ENCODE measurements around the gene FAM177A1. TPM values are rescaled to one million over a fixed set of nuclear protein-coding genes. Genes with fewer than 3 reads are reported as not detected.

The FAM177A1 gene
- total RNA-seq, 1 donor from 2014 or later: 37.9 TPM

DNA sequence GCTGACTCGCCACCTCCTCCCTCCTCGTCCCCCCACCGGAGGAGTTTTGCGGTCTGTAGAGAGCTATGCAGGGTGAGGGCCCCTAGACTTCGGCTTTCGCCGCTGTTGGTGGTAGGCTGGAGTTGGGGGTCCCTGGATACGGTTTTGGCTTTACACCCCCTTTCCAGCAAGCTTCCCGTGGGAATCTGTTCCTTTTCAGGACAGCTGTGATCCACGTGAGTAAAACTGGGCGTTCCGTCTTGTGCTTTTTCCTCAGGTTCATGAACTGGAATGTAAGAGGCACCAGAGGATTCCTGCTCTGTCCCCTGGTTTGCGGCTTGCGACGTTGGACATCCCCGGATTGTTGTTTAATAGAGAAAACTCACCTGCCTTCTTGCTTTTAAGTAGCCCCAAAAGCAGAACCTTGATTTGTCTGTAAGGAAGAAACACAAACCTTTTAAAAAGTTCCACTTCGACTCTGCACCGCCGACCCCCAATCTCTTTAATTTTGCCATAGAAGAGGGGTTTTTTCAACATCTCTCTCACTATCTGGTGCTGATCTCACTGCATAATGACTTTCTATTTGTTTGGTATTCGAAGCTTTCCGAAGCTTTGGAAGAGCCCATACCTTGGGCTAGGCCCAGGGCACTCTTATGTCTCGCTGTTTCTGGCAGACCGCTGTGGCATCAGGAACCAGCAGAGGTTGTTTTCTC lies 76.8 kb downstream of the FAM177A1 start:
- H3K36me3 Mint-ChIP-seq (ENCODE audit: low read depth): peaks cover 38% of the 10 kb centered on the region
- H3K27ac Mint-ChIP-seq: peak overlapping the region; percentile 100
- peaks cover 54% of the 10 kb centered on the region for H3K4me1 Mint-ChIP-seq
- H3K4me3 Mint-ChIP-seq: peak overlapping the region; percentile 82
- no peaks in the 10 kb centered on the region for H3K9me3 Mint-ChIP-seq
- no peaks in the 10 kb centered on the region for H3K27me3 Mint-ChIP-seq
- DNase-seq: peak; percentile 71
- intact Hi-C loops (cut with micrococcal nuclease): loop anchor here (1.0 to 10.0 kb wide), 7 partner anchors 77 to 702 kb away; partner anchors contain the start of genes BRMS1L, FAM177A1, NFKBIA and PSMA6

GRCh38 chr14:35123388-35123703 lies 77.3 kb downstream of the FAM177A1 start:
- peak overlapping the region; percentile 100 for H3K27ac Mint-ChIP-seq
- no peaks in the 10 kb centered on the region for H3K27me3 Mint-ChIP-seq
- DNase-seq: no peak
- peaks cover 55% of the 10 kb centered on the region for H3K4me1 Mint-ChIP-seq
- H3K36me3 Mint-ChIP-seq (ENCODE audit: low read depth): peaks cover 43% of the 10 kb centered on the region
- no peaks in the 10 kb centered on the region for H3K9me3 Mint-ChIP-seq
- peak overlapping the region; percentile 82 for H3K4me3 Mint-ChIP-seq
- intact Hi-C loops (cut with micrococcal nuclease): loop anchor here (2.0 to 10.0 kb wide), 2 partner anchors 169 to 701 kb away; partner anchors contain the start of genes BRMS1L and PSMA6

GRCh38 chr14:35124127-35124526 lies 78.1 kb downstream of the FAM177A1 start:
- Mint-ChIP-seq H3K9me3 (no peaks in the 10 kb centered on the region), H3K4me3 (peak overlapping the region; percentile 82), H3K4me1 (peaks cover 56% of the 10 kb centered on the region), H3K27me3 (no peaks in the 10 kb centered on the region), H3K36me3 (ENCODE audit: low read depth) (peaks cover 43% of the 10 kb centered on the region), H3K27ac (no peak overlapping the region)
- no peak for DNase-seq
- intact Hi-C loops (cut with micrococcal nuclease): loop anchor here (10.0 kb wide), 1 partner anchor 701 kb away; the partner anchor contains the start of gene BRMS1L

Other genes starting within 250 kb of the FAM177A1 start
- 89.7 TPM in 2 replicates for gene BAZ1A, start 170.9 kb upstream of the FAM177A1 start, total RNA-seq
- gene SRP54, start 63.3 kb upstream of the FAM177A1 start, total RNA-seq: 73.6 and 73.8 TPM in 2 replicates
- 51.6 and 58.1 TPM in 2 replicates for gene PPP2R3C, start 75.7 kb downstream of the FAM177A1 start, total RNA-seq
- 35.6 and 41.1 TPM in 2 replicates for gene PRORP, start 76.3 kb downstream of the FAM177A1 start, total RNA-seq
- gene PSMA6, start 246.1 kb downstream of the FAM177A1 start, total RNA-seq: 501 and 522 TPM in 2 replicates

Data from activated CD4-positive, alpha-beta T cell treated with anti-CD3 and anti-CD28 coated beads, Interleukin-2, amount 10 ng/mL, durations not matched to agents 24 days and 14 days (primary cell).